DMS153 (cell line): Measurements from ENCODE around the gene DNMT1.

ENCODE experiments used
- DNase-seq: peaks from one replicate; lab custom pipeline; 2025; lab: John Stamatoyannopoulos, UW

DNMT1 gene

GRCh38 chr19:10093295-10094186, 101.2 kb downstream of the DNMT1 start:
- DNase-seq, result no peak

- DNase-seq, result no peak
Observed at GRCh38 chr19:10092648-10093294, 102.0 kb downstream of the DNMT1 start.

- no peak for DNase-seq
Observed at GRCh38 chr19:10091895-10092641, 102.7 kb downstream of the DNMT1 start.

DNA sequence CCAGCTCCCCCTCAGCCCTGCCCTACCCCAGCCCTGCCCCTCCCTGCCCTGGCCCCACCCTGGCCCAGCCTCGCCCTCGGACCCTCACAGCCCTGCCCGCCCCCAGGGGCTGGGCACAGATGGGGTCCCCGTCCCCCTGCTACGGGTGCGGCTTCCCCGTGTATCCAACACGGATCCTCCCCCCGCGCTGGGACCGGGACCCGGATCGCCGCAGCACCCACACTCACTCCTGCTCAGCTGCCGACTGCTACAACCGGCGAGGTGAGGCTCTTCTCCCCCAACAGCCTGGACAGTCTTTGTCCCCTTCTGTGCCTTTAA, 103.4 kb downstream of the DNMT1 start:
- DNase-seq, result no peak

GRCh38 chr19:10089801-10090375, 104.9 kb downstream of the DNMT1 start:
- no peak for DNase-seq

DNA sequence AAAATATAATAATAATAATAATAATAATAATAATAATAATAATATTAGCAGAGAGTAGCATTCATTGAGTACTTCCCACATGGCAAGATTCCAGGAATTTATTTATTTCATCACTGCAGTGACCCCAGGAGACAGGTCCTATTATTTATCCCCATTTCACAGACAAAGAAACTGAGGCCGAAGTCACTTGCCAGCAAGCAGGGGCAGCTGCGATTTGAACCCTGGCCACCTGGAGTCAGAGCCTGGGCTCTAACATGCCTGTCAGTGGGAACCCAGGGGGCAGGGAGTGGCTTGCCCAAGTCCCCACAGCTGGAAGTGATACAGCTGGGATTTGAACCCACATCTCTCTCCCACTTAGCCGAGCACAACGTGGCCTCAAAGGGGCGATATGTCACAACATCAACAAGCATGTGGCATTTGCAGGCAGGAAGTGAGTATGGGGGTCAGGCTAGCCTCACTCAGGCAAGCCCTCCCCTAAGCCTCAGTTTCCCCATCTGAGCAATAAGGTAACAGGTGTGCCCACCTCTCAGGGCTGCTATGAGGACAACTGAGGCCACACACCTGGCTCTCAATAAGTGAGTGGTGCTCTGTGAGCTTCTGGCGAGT, 105.7 kb downstream of the DNMT1 start:
- DNase-seq, result no peak

- no peak for DNase-seq
Observed at GRCh38 chr19:10087296-10088061, 107.3 kb downstream of the DNMT1 start.

GRCh38 chr19:10086591-10087192, 108.1 kb downstream of the DNMT1 start:
- no peak for DNase-seq

DNA sequence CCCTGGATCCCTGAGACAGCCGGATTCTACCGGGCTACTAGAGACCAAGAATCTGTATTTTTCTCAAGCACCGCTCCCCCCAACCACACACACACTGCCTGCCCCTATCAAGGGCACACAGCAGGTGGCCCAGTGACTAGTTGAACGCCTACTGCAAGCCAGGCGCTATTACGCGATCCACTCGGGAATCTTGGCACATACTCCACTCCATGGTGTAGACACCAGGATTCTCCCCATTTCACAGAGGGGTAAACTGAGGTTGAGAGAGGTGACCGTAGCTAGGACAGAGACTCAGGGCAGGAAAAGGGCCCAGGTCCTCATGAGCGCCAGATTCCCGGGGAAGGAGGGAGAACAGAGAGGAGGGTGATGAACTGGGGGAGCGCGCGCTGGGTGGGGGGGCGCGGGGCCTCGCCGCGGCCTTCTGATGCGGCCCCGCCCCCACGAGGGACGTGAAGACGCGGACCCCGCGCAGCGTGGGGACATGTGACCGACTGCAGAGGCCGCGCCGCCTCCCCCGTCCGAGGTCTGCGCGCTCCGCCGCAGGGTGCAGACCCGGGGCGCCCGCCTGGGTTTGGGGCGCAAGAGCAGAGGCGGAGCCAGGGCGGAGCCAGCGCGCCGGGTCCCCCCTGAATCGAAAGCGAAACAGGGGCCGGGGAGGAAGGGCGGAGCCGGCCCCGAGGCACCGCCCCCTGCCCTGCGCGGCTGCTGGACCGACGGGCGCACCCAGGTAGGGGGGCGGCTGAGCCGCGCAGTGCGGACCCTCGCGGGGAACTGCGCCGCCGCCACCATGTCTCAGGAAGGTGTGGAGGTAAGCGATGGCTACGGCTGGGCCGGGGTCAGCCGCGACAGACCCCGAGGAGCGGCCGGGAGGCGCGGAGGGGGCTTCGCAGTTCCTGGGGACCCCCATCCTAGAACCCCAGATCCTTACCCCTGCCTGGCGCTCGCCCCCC, 108.8 kb downstream of the DNMT1 start, which contains the start of gene SHFL:
Gene SHFL (plus strand): TSS at position 677 of the 950 bp plus-strand sequence. CDS start 111 bp downstream, at position 788.
- DNase-seq, result no peak

DNA sequence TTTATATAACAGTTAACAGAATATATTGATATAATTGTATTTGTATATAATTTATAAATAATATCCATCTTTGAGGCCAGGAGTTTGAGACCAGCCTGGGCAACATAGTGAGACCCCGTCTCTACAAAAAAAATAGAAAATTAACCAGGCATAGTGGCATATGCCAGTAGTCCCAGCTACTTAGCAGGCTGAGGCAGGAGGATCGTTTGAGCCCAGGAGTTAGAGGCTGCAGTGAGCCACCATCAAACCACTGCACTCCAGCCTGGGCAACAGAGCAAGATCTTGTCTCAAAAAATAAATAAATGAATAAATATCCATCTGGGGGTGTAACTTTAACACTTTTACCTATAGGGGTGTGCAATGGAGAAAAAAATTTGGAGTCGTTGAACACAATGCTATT, 110.0 kb downstream of the DNMT1 start:
- DNase-seq, result no peak

- no peak for DNase-seq
Observed at GRCh38 chr19:10083911-10084310, 110.8 kb downstream of the DNMT1 start.
